ENCODE results near the gene ZNF280A. TPM values are rescaled to one million over a fixed set of nuclear protein-coding genes. Genes with fewer than 3 reads are reported as not detected.

The ZNF280A gene
- total and polyA plus RNA-seq, 12 donors, result 0.06 to 5.5 (median 1.6) TPM

DNA sequence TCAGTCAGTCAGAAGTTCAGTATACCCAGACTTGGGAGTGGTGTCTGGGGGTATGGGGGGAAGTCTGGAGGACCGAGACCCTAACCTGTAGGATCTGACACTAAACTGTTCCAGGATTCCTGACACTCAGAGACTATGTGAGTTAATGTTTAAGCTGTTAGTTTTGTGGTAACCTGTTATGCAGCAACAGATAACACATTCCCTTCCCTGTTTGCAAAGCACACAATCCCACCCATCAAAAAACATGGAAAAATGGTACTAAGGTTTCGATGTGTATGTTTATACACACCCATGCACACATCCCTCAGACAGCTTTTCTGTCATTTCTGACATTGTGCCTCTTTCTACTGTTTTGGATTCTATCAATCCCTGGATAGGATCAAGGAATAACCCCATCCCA lies 39.1 kb downstream of the ZNF280A start:
- Histone ChIP-seq H3K4me3 (no peak overlapping the region), H3K27ac (no peak overlapping the region), H3K4me1 (replicated peaks in 1 of 2) (no peaks in the 10 kb centered on the region), H3K27me3 (no peaks in the 10 kb centered on the region), H3K9me3 (replicated peaks in 1 of 3) (no peaks in the 10 kb centered on the region), H3K36me3 (replicated peaks in 1 of 2) (no peaks in the 10 kb centered on the region)
- WGBS, 4 donors, result 90 to 100% (median 97%) methylated on average over 2 of the region's 2 CpGs
- intact Hi-C loops (cut with DNase I), result no loop called here
- no peak for DNase-seq
- TF ChIP-seq POLR2A (IDR thresholded peaks at IDR 0.05), result no peak
- TF ChIP-seq, protein P1, sequence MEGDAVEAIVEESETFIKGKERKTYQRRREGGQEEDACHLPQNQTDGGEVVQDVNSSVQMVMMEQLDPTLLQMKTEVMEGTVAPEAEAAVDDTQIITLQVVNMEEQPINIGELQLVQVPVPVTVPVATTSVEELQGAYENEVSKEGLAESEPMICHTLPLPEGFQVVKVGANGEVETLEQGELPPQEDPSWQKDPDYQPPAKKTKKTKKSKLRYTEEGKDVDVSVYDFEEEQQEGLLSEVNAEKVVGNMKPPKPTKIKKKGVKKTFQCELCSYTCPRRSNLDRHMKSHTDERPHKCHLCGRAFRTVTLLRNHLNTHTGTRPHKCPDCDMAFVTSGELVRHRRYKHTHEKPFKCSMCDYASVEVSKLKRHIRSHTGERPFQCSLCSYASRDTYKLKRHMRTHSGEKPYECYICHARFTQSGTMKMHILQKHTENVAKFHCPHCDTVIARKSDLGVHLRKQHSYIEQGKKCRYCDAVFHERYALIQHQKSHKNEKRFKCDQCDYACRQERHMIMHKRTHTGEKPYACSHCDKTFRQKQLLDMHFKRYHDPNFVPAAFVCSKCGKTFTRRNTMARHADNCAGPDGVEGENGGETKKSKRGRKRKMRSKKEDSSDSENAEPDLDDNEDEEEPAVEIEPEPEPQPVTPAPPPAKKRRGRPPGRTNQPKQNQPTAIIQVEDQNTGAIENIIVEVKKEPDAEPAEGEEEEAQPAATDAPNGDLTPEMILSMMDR (IDR thresholded peaks at IDR 0.05), result no peak

DNA sequence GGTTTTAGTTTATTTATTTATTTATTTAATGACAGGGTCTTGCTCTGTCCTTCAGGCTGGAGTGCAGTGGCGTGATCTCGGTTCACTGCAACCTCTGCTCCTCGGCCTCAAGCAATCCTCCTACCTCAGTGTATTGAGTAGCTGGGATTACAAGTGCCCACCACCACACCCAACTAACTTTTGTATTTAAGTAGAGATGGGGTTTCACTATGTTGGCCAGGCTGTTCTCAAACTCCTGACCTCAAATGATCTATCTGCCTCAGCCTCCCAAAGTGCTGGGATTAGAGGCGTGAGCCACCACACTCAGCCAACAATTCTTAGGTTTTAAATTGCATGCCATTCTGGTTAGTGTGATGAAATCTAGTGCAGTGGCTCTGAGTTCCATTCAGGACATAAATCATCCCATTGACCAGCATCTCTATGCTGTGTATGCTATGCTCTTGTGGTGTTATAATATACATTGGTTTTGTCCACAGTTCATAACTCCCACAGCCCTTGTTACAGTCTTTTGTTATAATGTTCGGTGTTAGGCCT lies 40.0 kb downstream of the ZNF280A start:
- H3K27me3 ChIP-seq, result no peaks in the 10 kb centered on the region
- H3K9me3 ChIP-seq (replicated peaks in 1 of 3), result no peaks in the 10 kb centered on the region
- H3K36me3 ChIP-seq (replicated peaks in 1 of 2), result no peaks in the 10 kb centered on the region
- intact Hi-C loops (cut with DNase I), result no loop called here
- no peak overlapping the region for H3K27ac ChIP-seq
- no peak overlapping the region for H3K4me3 ChIP-seq
- 93 to 96% (median 95%) methylated on average over 5 of the region's 5 CpGs for whole genome bisulfite sequencing, 4 donors
- no peak for DNase-seq
- TF ChIP-seq, protein P1 (IDR thresholded peaks at IDR 0.05), result no peak
- TF ChIP-seq POLR2A (IDR thresholded peaks at IDR 0.05), result no peak
- no peaks in the 10 kb centered on the region for H3K4me1 ChIP-seq (replicated peaks in 1 of 2)

DNA sequence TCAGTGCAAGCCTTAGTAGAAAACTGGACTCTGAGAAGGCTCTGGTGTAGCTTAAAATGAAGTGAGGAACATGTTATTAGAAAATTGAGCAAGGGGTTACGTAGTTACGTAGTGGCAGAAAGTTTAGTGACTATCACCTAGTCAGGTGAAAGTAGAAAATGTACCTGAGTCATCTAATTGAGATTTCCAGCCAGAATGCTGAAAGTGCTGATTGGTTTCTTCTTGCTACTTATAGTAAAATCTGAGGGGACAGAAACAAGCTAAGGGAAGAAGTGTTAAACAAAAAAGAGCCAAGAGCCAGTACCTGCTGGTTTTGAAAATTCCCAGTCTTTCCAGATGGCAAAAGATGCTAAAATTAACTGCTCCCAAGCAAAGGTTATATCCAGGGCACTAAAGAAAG lies 41.0 kb downstream of the ZNF280A start:
- no peaks in the 10 kb centered on the region for H3K9me3 ChIP-seq (replicated peaks in 1 of 3)
- WGBS, 4 donors, result 96 to 99% (median 98%) methylated on average over 2 of the region's 2 CpGs
- TF ChIP-seq, protein P1 (IDR thresholded peaks at IDR 0.05), result no peak
- TF ChIP-seq POLR2A (IDR thresholded peaks at IDR 0.05), result no peak
- H3K4me1 ChIP-seq (replicated peaks in 1 of 2), result no peaks in the 10 kb centered on the region
- DNase-seq, result no peak
- no peak overlapping the region for H3K27ac ChIP-seq
- intact Hi-C loops (cut with DNase I), result no loop called here
- H3K36me3 ChIP-seq (replicated peaks in 1 of 2), result no peaks in the 10 kb centered on the region
- H3K4me3 ChIP-seq, result no peak overlapping the region
- H3K27me3 ChIP-seq, result no peaks in the 10 kb centered on the region

DNA sequence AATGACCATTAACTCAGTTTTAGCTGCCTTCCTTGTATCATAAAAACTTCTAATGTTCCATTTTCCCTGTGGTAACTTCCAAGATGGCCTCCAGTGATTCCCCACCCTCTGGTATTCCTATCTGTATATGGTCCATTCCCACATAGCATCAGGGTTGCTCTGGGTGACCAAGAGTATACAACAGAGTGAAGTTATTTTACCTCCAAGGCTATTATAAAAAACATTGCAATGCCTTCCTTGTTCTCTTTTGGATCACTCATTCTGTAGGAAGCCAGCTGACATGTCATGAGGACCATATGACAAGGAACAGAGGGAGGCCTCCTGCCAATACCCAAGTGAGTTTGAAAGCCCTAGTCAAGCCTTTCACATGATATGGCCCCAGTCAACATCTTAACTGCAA lies 41.6 kb downstream of the ZNF280A start:
- intact Hi-C loops (cut with DNase I), result no loop called here
- Histone ChIP-seq H3K4me1 (replicated peaks in 1 of 2) (no peaks in the 10 kb centered on the region), H3K27me3 (no peaks in the 10 kb centered on the region), H3K27ac (no peak overlapping the region), H3K9me3 (replicated peaks in 1 of 3) (no peaks in the 10 kb centered on the region), H3K36me3 (replicated peaks in 1 of 2) (no peaks in the 10 kb centered on the region), H3K4me3 (no peak overlapping the region)
- TF ChIP-seq POLR2A (IDR thresholded peaks at IDR 0.05), result no peak
- TF ChIP-seq, protein P1 (IDR thresholded peaks at IDR 0.05), result no peak
- DNase-seq, result no peak

Measured in adrenal gland (tissue), 12 donors.